ENCODE measurements around the gene SEMA7A.

SEMA7A gene

GRCh38 chr15:74414603-74415338, 19.0 kb downstream of the SEMA7A start:
- peak; percentile 6 for DNase-seq

- no peak for DNase-seq
Observed at GRCh38 chr15:74414081-74414580, 19.6 kb downstream of the SEMA7A start.

GRCh38 chr15:74413350-74414080, 20.2 kb downstream of the SEMA7A start:
- no peak for DNase-seq

- DNase-seq, result no peak
Observed at GRCh38 chr15:74412159-74412558, 21.6 kb downstream of the SEMA7A start.

- no peak for DNase-seq
Observed at GRCh38 chr15:74411686-74412085, 22.1 kb downstream of the SEMA7A start.

- DNase-seq, result no peak
Observed at GRCh38 chr15:74410502-74410901, 23.3 kb downstream of the SEMA7A start.

GRCh38 chr15:74409225-74409624, 24.5 kb downstream of the SEMA7A start:
- no peak for DNase-seq

- DNase-seq, result no peak
Observed at GRCh38 chr15:74408815-74409214, 24.9 kb downstream of the SEMA7A start.

- DNase-seq, result no peak
Observed at GRCh38 chr15:74408385-74408784, 25.4 kb downstream of the SEMA7A start.

GRCh38 chr15:74406992-74407705, 26.6 kb downstream of the SEMA7A start:
- DNase-seq, result no peak

GRCh38 chr15:74406517-74406916, 27.2 kb downstream of the SEMA7A start:
- no peak for DNase-seq

- no peak for DNase-seq
Observed at GRCh38 chr15:74405823-74406222, 27.9 kb downstream of the SEMA7A start.

- DNase-seq, result no peak
Observed at GRCh38 chr15:74403991-74404563, 29.7 kb downstream of the SEMA7A start.

- no peak for DNase-seq
Observed at GRCh38 chr15:74403588-74403919, 30.2 kb downstream of the SEMA7A start.

- no peak for DNase-seq
Observed at GRCh38 chr15:74402873-74403587, 30.7 kb downstream of the SEMA7A start.

GRCh38 chr15:74402337-74402841, 31.4 kb downstream of the SEMA7A start:
- no peak for DNase-seq

GRCh38 chr15:74400915-74401757, 32.6 kb downstream of the SEMA7A start:
- no peak for DNase-seq

GRCh38 chr15:74400313-74400860, 33.4 kb downstream of the SEMA7A start:
- DNase-seq, result no peak

GRCh38 chr15:74399511-74400312, 34.0 kb downstream of the SEMA7A start:
- DNase-seq, result no peak

GRCh38 chr15:74399100-74399499, 34.7 kb downstream of the SEMA7A start:
- DNase-seq, result no peak

Measured in NCI-H2171 (cell line).